Activated CD8-positive, alpha-beta memory T cell treated with anti-CD3 and anti-CD28 coated beads, Interleukin-2, amount 50 U/mL, for 24 hours (primary cell): Measurements from ENCODE around the gene KLHDC10.
"Not testable (repeated sequence)": the region's sequence is repeated elsewhere in the genome, so short reads cannot be mapped to it uniquely, and the experiment has no call there.

Source experiments
- DNase-seq: peaks from one replicate; pipeline ENCODE4 v3.0.0-alpha.2; 2020; ENCODE audit errors: extremely low read depth

Gene KLHDC10

DNA sequence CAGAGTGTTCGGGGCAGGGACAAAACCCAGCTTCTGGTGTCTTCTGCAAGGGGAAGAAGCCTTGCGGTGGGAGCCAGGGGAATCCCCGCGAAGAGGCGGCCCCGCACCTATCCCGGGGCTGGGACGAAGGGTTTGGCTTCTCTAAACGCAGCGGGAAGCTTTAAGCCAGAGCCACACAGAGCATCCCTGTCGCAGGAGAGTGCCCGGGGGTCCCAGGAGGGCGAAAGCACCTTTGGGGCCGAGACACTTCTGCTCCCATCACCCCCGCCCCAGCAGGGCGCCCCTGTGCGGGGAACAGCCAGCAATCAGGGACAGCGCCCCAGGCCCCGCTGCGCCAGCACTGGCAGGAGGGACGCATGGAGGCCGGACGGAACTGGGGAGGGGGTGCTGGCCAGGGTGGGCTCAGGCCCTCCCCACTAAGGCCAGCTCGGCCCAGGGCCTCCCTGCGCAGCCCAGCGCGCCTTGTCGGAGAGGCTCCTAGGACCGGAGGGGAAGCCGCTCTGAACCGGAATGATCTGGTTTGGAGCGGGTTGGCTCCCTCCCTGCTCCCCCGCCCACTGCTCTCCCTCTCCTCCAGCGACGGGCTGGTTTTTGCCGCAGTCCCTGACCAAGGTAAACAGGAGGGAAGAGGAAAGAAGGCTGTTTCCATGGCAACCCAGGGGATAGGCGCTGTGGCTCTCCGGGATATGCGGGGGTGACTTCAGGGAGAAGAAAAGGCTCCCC is 71.0 kb downstream of the KLHDC10 start:
- no peak for DNase-seq

DNA sequence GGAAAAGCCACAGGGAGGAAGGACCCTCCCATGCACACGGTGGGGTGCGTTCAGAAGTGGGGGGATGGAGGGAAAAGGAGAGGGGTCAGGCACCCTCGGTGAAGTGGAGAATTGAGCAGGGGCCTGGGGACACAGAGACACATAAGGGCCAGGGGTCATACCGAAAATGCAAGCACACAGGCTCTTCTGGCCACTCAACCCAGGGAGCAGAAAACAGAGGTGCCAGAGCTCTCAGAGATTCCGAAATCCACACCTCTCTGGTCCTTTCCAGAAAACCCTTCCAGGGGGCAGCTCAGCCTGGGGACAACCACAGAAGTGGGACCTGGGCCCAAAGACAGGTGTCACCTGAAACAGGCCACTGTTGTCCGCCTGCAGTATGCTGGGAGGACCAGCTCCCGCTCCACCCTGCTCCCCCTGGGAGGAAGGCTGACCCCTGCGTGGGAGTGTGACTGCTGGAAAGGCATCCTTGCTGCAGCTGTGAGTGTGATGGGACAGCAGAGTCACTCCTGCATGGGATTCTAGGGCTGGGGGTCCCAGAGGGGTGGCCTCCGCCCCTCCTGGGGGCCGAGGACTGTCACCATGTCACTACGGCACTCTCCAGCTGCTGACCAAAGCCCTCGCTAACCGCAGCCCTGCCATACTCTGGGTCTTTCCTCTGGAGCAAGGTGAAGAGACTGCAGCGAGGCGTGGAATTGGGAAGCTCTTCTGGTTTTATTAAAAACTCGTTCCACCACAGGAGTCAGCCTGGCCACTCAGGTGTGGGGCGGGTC is 71.7 kb downstream of the KLHDC10 start:
- no peak for DNase-seq

DNA sequence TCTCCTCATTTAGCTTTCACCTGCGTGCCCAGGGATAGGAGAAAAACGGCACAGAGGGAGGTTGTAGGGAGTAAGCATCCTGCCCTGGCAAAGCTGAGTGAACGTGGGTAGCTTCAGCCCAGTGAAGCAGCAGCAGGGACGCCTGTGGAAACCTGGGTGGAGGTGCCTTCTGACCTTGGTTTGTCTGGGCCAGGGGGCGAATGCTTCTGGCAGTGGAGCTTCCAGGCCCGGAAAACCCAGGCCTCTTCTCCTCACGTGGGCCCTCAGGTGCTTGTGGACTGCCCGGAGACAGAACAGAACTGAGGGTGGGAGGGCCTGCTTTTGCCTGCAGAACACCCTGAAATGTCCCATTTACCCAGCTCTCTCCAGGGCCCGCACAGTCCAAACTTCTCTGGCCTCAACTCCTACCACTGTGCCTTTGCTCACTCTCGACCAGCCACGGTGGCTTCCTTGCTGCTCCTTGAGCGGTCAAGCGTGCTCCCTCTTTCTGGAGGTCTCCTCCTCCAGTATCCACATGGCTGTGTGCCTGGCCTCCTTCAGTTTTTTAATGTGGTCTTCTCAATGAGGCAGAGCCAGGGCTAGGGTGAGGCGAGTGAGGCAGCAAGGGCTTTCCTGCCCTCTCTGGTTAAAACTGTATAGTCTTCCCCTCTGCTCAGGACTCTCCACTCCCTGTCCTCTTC is 72.5 kb downstream of the KLHDC10 start:
- no peak for DNase-seq

DNA sequence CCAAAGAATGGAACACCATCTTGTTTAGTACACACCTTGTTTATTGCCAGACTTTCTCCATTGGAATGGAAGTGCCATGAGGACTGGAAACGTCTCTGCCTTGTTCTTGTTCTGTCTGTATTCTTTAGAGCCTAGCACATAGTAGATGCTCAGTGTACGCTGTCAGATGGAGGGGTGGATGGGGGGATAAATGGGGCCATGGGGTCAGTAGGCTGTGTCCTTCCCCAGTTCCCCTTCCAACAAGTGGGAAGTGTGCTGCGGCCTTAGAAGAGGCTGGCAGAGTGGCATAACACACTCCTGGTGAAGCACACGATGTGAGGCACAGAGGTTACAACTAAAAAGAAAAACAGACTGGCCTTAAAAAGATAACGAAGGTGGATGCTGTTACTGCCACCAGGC is 73.0 kb downstream of the KLHDC10 start:
- DNase-seq = no peak

DNA sequence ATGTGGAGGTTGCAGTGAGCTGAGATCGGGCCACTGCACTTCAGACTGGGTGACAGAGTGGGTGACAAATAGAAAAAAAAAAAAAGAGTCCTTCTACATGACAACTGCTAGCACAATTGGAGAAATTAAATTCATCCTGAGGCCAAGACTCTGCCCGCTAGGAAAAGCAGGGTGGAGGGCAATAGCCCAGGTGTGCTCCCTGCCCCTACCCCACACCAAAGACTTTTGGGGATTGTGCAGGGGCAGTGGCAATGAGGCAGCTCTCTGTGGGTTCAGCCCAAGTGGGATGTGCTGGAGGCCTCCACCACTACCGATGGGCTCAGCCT is 73.6 kb downstream of the KLHDC10 start:
- DNase-seq = no peak

DNA sequence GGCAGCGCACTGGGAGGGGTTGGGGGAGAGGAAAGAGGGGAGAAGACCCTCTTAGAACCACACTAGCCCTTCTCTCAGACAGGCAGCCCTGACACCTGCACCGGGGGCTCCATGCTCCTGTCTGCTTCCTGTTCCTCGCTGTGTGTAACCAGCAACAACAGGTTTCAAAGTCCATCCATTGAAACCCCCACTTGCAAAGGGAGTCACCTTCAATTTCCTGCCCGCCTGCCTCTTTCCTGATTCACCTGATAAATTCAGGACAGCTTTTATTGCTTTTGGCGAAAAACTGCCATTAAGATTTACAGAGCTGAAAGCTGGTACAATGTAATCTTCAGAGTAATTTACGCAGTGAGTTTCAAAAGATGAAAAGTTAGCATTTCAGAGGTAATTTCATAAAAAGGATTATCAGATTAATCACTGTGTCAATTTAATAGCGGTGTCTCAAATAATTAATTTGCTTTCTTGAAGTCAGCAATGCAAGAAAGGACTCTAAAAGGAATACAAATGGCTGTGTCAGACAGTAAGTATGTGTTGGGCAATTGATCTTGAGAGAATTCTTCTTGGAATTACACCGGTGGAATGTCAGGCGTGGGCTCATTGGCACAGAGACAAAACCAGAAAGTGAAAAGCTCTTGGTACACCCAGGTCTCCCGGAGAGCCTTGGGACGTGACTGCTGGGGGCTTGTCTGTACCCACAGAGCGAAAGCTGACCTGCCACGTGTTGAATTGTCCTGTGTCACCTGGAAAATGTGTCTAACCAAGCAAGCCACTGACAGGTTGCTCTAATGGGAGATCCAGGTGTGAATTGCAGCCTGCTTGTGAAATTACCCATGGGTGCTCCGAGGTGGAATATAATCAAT is 74.2 kb downstream of the KLHDC10 start:
- no peak for DNase-seq

DNA sequence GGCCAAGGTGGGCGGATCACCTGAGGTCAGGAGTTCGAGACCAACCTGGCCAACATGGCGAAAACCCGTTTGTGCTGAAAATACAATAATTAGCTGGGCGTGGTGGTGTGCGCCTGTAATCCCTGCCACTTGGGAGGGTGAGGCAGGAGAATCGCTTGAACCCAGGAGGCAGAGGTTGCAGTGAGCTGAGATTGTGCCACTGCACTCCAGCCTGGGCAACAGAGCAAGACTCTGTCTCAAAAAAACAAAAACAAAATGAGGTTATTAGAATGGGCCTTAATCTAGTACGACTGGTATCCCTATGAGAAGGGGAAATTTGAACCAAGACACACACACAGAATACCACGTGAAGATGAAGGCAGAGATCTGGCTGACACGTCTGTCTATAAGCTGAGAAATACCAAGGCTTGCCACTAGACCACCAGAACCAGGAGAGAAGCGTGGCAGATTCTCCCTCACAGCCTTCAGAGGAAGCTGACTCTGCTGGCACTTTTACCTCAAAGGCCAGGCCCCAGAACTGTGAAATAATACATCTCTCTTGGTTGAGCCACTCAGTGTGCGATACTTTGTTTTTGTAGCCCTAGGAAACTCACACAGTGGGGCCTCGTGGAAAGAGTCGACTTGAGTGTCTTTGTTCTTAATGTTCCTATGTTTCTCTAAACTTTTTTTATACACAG is 75.2 kb downstream of the KLHDC10 start:
- DNase-seq = no peak

DNA sequence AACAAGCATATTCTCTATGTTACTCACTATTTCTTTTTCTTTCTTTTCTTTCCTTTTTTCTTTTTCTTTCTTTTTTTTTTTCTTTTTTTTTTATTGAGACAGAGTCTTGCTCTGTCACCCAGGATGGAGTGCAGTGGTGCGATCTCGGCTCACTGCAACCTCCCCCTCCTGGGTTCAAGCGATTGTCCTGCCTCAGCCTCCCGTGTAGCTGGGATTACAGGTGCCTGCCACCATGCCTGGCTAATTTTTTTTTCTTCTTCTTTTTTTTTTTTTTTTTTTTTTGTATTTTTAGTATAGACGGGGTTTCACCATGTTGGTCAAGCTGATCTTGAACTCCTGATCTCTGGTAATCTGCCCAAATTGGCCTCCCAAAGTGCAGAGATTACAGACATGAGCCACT is 75.8 kb downstream of the KLHDC10 start:
- DNase-seq = not testable (repeated sequence)

DNA sequence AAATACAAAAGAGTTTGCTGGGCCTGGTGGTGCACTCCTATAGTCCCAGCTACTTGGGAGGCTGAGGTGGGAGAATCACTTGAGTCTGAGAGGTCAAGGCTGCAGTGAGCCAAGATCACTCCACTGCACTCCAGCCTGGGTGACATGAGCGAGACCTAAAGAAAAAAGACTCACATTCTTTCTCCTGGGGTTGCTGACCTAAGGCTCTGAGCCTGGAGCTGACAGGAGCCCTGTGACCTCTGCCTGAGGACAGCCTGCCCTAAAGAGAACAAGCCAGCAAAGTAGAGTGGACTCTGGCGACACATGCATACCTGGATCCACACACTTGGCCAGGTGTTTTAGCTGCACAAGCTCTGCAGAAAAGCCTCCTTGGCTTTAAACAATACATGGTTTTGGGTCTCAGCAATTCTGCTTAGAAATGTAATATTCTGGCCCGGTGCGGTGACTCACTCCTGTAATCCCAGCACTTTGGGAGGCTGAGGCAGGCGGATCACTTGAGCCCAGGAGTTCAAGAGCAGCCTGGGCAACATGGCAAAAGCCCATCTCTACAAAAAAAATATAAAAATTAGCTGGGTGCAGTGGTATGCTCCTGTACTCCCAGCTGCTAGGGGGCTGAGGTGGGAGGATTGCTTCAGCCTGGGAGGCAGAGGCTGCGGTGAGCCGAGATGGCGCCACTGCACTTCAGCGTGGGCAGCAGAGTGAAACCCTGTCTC is 76.5 kb downstream of the KLHDC10 start:
- no peak for DNase-seq

DNA sequence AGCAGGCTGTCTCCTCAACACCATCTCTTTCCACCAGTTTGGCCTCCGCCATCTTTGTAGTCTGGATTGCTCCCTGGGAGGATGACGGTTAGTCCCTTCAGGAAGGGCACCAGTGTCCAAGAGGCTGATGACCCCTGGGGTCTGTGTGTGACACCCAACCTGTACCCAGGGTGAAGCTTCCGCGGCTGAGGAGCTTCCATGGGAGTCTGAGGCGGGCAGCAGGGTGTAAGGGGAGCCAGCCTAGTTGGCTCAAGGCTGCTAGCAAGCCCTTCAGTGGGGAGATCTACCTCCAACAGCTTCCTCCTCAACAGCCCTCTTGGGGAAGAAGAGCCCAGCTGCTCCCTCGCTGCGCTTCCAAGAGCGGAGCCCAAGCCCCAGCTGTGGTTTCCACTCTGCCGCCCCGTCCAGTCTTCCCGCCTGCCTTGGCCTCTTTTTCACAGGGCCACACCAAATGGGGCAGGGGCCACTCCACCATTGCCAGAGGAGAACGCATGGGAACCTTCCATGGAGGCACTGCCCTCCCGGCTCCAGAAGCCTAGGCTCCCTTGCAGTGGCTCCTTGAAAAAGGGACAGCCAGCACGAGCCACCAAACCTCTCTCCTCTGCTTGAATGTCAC is 77.5 kb downstream of the KLHDC10 start:
- DNase-seq = no peak

DNA sequence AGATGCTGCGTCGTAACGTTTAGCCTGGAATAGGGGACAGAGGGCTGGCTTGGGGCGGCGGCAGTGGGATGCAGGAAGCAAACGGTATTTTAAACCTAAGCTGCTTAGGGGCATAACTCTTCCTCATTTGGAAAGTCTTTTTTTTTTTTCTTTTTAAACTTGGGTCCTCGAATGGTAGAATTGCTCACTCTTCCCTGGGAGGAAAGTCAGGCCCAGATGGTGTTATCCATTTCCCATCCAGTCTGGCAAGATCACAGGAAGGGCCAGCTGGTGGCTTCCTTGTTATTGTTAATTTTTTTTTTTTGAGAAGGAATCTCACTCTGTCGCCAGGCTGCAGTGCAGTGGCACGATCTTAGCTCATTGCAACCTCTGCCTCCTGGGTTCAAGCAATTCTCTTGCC is 78.2 kb downstream of the KLHDC10 start:
- no peak for DNase-seq

DNA sequence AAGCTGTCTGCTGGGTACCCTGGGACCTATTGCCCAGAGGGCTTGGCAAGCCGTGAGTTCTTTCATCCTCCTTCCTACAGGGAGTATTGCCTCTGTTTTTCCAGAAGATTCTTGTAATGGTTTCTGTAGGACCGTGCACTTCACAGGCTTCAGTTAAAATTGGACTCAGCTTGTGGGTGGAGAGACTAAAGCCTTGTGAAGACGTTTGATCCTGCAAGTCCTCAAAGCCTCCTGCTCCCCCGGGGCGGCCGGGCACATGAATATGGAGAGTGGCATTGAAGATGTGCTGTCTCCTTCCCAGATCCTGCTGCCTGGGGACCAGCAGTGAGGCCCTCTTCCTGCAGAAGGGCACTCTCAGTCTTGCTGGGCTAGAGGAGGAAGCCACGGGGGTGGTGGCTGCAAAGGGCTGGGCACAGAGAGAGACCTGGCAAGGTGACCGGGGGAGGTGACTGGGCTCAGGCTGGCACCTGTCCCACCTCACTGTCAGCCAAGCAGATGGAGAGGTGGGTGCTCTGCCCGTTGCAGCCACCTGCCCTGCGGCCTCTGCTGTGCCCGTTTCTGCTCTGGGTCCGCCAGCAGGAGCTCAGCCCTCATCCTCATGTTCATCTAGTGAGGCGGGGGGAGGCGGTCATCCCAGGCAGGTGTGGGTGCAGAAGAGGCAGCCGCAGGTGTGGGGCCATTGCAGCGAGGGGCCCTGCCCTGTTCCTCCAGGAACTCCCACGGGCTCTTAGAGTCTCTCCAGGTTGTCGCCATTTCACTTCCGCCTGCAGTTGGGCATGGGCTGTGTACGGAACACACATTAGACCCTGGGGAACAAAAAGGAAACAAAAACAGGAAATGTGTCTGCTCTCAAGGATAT is 79.2 kb downstream of the KLHDC10 start:
- DNase-seq = no peak

DNA sequence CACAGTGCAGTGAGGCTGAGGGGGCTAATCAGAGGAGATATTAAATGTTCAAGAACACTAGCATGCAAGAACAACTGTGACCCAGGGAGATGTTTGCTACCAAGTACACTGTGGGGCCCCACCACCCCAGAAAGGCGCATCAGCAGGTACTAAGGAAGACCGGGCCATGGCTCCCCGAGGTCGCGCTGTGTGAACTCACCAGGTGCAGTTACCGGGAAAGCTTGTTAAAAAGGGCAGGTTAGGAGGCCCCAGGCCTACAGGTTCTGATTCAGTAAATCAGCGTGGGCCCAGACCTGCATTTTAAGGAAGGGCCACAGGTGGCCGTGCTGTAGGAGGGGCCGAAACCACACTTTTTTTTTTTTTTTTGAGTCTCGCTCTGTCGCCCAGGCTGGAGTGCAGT is 80.3 kb downstream of the KLHDC10 start:
- no peak for DNase-seq

DNA sequence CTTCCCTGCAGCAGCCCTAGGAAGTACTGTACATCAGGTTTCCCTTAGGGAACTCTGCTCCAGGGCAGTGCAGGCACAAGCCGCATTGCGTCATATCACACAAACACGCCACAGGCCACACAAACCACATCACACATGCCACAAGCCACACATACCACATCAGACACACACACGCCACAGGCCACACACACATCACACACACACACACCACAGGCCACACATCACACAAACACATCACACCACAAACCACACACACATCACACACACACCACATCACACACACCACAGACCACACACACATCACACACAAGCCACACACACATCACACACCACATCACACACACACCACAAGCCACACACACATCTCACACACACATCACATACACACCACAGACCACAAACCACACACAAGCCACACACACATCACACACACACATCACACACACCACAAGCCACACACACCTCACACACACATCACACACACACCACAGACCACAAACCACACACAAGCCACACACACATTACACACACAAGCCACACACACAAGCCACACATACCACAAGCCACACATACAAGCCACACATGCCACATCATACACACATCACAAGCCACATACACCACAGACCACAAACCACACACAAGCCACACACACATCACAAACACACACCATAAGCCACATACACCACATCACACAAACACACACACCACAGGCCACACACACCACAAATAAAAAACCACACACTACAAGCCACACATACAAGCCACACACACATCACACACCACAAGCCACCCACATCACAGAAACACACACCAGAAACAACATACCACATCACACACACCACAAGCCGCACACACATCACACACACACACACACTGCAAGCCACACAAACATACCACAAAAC is 81.5 kb downstream of the KLHDC10 start:
- DNase-seq = no peak

DNA sequence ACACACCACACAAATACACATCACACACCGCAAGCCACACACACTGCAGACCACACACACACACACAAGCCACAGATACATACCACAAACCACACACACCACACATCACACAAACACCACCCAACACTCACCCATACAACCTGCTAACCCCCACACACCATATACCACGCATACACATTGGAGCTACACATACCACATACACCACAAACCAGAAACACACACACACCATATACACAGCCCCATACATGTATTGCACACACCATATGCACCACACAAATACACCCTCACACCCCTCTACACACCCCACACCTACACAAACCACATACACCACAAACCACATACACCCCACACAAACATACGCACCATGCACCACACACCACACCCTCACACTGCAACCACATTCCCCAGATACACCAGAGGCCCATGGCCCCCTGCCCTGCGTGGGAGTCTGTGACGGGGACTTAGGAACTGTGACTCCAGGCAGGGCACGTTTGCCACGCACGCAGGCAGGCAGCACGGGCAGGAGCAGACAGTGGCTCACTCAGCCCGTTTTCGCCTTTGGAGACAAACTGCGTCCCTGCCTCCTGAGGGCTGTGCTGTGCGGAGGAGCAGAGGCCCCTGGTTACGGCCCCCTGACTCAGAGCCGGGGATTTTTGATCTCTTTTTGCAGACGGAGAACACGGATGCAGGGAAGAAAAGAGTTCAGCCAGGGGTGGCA is 82.3 kb downstream of the KLHDC10 start:
- no peak for DNase-seq

DNA sequence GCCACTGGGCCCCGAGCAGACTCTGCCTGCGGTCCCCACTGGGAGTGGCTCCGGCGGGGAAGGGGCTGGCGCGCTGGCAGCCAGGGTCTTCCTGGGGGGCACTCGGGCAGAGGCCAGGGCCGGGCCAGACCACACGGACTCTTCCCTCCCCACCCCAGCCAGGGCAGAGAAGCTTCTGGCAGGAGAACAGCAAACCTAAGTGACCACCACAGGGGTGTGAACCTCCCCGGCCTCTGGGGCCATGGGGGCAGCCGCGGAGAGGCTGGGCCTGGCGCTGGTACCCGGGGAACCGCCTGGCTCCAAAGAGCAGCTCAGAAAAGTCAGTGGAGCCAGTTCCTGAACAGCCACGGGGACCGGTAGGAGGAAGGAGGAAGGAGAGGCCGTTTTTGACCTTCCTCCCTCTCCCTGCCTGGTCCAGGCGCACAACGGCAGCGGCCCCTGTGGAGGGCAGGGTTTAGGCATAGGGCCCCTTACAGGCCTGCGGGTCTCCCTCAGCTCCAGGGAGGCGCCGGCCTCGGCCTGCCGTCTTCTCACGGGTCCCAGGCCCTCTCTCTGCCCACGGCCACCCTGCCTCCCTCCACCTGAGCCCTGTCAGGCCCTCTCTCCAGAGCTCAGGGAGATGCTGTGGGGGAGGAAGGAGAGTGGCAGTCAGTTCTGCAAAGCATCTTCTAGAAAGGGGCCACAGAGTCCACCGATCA is 83.0 kb downstream of the KLHDC10 start:
- no peak for DNase-seq

DNA sequence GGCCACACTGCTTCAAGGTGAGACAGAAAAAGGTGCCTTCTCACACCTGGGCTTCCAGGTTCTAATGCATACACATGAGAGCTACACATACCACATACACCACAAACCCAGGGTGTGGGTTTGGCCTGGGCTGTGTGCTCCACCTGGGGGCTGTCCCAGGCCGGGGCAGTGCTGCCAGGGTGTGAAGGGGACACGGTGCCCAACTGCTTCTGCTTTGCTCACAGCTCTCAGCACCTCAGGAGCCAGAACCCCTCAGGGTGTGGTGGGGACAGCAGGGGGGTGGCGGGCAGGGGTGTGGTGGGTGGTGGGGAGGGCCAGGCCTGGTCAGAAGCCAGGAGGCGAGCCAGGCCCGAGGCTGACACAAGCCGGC is 83.8 kb downstream of the KLHDC10 start:
- DNase-seq = no peak
